HG02943 (cell line): ENCODE results near the gene SPINT2.
A peak's percentile ranks its signal among the peaks of the same experiment; 100 is the strongest.

ENCODE experiments used
- ATAC-seq: cut with Tn5 transposase; IDR thresholded peaks from one replicate; pipeline ENCODE4 v1.9.1; 2021; ENCODE audit warnings: mild to moderate bottlenecking, low read depth, moderate library complexity; ENCODE audit not compliant: unreplicated experiment

Gene SPINT2

DNA sequence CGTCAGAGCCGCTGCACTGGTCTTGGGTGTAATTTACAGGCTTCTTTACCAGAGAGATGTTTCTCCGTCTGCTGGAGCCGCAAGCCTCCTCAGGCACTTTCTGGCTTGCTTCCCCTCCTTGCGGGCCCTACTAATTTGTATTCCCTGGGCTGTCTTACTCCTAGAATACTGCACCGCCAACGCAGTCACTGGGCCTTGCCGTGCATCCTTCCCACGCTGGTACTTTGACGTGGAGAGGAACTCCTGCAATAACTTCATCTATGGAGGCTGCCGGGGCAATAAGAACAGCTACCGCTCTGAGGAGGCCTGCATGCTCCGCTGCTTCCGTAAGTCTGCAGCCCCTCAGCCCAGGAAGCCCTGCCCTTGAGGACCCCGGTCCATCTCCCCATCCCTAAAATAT lies 25.6 kb downstream of the SPINT2 start:
- ATAC-seq = no peak

DNA sequence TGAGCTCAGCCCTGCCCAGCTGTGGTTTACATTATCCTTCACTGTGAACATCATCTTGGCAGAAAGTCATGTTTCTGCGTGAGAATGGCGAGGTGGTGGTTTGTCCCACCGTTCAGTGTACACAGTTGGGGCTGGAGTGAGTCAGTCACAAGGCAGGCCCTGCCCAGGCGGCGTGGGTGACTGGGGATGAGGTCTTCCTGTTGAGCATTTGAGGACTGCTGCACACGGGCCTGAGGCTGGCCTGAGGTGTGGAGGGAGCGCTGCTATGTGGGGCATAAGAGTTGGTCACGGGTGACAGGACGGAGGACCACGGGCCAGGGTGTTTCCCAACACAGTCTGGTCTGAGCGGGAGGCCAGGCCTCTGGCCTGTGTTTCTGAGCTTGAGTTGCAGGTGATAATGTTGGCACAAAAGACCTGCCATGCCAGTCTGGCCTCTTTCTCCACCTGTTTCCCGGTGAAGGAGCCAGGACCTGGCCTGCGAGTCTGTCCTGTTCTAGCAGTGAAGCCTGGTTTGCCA lies 26.3 kb downstream of the SPINT2 start:
- no peak for ATAC-seq

DNA sequence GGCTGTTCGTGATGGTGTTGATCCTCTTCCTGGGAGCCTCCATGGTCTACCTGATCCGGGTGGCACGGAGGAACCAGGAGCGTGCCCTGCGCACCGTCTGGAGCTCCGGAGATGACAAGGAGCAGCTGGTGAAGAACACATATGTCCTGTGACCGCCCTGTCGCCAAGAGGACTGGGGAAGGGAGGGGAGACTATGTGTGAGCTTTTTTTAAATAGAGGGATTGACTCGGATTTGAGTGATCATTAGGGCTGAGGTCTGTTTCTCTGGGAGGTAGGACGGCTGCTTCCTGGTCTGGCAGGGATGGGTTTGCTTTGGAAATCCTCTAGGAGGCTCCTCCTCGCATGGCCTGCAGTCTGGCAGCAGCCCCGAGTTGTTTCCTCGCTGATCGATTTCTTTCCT lies 27.5 kb downstream of the SPINT2 start:
- no peak for ATAC-seq

DNA sequence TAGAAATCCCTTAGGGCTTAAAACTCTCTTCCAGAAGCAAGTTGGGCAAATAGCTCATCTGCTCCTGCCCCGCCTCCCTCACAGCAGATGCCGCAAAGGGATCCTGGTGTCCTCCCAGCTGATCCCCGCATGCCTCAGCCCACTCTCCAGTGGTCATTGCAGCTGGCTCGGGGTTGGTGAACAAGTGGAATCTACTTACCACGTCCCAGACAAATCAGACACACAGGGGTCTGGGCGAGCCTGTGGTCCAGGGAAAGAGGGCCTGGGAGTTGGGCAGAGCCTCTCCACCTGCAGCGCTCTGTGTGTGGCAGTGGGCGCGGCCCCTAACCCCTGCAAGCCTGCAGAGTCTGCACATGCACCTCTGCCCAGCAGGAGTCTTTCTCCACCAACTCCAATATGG lies 28.9 kb downstream of the SPINT2 start:
- no peak for ATAC-seq

DNA sequence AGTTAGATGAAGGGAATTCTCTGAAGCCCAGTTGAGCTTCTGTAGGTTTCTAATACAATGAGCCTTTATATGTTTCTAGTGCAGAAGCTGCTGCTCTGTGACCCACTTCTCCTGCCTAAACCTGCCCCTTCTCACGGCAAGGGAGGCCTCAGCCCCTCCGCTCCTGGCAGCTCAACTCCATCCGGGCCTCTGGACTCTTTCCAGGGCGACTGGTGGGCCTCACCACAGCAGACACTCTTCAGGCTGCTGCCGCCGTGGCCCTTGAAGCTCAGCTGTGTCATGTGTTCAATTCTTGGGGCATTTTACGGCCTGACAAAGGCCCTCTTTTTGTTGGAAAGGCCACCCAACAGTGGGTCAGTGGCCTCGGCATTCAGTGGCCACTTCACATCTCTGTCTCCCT lies 29.7 kb downstream of the SPINT2 start:
- no peak for ATAC-seq

DNA sequence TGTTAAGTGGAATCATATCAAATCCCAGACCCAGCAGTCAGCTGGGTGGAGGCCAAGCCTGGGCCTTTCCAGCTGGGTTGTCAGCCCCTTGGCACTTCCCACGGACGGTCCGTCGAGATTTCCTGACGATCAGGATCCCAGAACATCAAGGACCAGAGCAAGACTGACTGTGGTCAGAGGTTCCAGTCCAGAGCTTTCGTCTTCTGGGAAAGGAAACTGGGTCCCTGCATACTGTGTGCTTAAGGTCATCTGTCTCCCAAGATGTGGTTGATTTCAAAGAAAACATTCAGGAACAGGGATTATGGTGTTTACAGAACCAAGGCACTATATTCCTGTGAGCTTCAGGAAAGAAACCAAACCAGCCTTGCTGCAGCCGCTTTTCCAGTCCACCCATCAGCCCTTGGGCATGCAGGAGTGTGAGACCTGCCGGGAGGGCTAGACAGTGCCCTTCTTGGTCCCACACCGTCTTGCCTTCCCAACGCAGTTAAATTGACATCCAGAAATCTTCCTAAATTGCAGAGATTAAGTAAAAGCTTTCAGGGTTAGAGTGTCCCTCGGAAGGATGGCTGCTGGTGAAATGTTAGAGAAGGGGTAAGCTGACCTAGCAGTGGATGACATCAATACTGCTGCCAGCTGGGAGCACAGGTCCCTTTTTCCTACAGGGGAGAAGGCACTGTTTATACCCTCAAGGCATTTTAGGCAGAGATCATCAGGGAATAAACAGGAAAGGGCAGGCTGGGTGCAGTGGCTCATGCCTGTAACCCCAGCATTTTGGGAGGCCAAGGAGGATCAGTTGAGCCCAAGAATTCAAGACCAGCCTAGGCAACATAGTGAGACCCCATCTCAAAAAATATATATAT lies 34.7 kb downstream of the SPINT2 start:
- no peak for ATAC-seq

DNA sequence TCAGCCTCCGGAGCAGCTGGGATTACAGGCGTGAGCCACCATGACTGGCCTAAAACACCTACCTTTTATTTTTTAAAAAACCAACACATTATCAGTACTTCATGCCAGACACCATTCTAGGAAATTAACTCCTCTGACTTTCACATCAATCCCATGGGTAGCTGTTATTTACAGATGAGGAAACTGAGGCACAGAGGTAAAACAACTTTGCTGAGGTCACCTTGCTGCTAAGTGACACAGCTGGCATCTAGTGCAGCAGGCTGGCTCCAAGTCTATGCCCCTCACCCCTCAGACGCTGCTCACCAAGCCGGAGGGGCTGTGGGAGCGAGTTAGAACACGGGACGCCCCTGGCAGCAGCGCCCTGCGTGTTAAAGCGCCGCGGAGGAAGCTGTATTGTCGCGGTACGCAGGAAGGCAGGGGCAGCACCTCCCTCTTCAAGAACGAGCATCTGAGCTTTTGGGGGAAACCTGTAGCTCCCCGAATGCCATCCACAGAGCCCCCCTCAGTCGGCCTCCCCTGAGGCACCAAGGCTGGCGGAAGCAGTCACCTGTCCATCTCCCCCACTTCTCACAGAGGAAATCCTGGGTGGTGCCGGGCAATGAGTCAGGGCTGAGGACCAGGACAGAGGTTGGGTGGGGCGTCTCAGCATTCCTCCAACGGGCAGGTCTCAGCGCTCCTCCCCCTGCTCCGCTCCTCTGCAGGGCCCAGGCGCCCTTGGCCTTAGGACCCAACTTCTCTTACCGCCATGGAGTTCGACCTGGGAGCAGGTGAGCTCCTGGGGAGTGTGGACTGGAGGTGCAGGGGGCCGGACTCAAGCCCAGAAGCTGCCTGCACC lies 39.4 kb downstream of the SPINT2 start, which contains the start of gene C19orf33:
TSS of gene C19orf33 (plus strand) at position 735 of the 835 bp plus-strand sequence. CDS start at position 746, 11 bp downstream.
- no peak for ATAC-seq

DNA sequence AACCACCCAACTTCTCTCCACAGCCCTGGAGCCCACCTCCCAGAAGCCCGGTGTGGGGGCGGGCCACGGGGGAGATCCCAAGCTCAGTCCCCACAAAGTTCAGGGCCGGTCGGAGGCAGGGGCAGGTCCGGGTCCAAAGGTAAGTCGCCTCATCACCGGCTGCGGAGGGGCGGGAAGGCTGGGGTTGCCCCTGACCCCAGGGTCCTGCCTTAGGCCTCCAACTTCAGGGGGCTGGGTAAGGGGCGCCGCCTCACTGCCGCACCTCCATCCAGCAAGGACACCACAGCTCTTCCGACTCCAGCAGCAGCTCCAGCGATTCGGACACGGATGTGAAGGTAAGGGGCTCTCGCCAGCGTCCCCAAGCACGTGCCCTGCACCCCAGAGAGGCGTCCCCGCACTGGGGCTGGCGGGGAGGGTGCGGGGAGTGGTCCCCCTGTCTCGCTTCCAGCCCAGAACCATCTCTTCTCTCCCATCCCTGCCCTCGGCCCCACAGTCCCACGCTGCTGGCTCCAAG lies 40.0 kb downstream of the SPINT2 start:
- no peak for ATAC-seq

DNA sequence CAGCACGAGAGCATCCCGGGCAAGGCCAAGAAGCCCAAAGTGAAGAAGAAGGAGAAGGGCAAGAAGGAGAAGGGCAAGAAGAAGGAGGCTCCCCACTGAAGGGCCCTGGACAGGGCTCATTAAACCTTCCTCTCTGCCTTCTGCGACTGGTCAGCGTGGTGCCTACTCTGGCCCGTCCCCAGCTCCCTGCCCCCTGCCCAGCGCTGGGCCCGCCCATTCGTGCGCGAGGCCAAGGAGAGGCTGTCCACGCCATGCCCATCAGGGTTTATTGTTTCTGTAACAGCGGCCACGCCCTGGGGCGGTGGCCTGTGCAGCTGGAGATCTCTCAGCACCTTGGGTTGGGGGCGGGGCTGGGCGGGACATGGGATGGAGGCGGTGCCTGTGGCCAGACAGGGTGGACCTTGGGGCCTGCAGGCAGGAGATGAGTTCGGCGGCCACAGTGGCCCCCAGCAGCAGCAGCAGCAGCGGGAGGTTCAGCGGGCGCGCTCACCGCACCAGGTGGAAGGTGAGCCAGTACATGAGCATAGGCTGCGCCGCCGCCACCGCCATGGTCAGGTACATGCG lies 40.6 kb downstream of the SPINT2 start:
- no peak for ATAC-seq

DNA sequence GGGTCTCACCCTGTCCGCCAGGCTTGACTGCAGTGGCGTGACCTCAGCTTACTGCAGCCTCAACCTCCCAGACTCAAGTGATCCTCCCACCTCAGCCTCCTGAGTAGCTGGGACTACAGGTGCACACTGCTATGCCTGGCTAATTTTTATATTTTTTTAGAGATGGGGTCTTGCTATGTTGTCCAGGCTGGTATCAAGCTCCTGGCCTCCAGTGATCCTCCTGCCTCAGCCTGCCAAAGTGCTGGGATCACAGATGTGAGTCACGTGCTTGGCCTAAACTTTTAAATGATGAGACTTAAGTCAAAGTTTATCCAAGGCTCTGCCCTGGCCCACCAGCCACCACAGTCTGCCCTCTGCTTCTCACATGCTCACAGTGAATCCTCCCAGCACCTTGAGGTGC lies 41.9 kb downstream of the SPINT2 start:
- ATAC-seq = no peak

DNA sequence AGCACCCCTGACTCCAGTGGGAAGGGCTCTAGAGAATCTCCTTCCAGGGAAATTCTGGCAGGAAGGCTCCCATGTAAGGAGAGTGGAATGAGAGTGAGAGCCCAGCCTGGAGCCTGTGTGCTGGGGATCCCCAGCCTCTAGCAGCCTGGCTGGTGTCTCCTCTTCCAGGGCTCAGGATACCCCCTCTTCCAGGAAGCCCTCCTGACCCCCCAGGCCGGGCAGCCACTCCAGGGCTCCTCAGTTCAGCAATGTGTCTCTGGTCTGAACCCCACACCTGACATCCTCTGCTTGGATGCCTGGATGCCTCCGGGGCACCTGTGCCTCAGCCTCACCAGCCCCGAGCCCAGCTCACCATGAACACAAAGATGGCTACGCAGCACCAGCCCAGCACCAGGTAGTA lies 42.7 kb downstream of the SPINT2 start:
- ATAC-seq = no peak

DNA sequence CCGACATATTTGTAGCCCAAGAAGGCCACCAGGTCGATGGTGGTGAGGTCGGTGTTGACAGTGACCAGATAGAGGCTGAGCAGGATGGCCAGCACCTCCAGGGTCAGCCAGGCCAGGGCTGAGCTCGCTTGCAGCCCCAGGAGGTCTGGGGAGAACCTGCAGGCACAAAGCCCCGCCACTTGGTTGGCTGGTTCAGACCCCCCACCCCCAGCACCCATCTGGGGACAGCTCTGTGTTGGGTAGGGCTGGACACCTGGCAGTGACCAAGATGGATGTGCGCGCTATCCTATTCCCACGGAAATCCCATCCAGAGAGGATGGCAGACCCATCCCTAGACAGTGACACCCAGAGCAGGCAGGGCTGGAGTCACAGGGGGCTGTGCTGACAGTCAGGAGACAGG lies 43.2 kb downstream of the SPINT2 start:
- no peak for ATAC-seq

DNA sequence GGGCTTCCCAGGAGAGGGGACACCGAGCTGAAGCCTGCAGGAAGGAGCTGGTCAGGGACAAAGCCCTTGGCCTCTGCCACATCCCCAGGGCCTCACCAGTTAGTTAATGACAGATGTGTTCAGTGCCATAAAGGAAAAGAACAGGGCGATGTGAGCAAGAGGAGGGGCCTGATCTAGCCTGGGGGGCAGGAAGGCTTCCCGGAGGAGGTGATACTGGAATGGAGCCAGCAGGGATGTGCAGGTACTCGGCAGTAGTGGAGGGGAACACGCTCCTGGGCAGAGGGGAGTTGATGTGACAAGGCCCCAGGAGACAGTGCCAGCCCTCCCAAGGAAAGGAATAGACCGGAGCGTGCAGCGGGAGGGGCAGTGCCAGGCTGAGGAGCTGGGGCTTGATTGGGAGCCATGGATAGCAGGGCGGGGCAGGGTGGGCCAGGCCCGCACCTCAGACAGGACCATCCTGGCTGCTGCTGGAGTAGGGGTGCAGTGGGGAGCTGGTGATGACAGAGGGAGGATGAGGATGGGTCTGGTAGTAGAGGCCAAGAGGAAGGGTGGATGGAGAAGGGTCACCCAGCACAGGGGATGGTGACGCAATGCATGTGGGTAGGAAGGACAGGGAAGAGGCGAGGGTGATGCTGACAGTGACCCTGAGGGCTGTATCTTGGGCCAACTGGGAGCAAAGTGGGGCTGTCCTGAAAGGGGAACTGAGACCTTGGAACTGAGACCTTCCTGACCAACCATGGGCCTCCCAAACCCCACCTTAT lies 43.8 kb downstream of the SPINT2 start:
- ATAC-seq = no peak

DNA sequence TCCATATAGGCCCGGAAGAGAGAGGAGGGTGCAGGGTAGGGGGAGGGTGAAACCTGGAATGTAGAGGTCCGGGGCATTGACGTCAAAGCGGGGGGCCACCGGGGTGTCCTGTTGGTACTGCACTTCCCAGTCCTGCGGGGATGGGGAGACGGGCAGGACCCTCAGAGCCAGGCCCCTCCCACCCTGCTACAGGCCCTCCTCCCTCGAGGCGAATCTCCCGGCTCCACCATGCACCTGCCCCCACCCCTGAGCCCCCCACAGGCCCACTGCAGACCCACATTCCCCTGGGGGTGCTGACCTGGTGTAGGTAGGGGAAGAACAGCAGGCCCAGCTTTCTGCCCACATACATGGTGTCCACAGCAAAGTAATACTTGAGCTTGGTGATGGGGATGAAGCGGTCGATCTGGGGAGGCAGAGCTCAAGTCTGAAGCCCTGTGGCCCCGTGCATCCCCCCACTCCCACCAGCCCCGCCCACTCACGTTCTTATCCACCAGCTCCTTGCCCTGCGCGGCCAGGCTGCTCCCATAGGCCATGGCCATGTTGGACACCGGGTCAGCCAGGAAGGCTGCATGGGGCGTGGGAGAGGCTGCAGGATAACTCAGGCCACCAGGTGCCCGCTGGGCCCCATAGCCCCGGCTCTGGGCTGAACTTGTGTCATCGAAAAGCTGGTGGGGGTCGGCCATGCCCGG lies 44.7 kb downstream of the SPINT2 start:
- ATAC-seq = no peak

DNA sequence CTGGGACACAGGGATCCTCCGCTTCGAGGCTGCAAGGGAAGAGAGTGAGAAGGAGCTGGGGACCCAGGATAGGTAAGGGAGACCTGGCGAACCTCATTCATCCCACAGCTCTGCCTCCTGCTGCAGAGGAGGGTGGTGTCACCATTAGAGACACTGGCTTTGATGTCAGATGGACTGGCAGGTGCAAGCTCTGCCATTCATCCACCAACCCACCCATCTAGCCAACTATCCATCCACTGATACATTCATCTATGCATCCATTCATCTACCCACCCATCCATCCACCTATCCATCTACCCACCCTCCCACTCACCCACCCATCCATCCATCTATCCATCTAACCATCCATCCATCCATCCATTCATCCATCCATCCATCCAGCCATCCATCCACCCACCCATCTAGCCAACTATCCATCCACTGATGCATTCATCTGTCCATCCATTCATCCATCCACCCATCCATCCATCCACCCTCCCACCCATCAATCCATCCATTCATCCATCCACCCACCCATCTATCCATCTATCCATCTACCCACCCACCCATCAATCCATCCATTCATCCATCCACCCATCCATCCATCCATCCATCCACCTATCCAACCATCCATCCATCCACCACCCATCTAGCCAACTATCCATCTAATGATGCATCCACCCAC lies 45.4 kb downstream of the SPINT2 start:
- no peak for ATAC-seq

DNA sequence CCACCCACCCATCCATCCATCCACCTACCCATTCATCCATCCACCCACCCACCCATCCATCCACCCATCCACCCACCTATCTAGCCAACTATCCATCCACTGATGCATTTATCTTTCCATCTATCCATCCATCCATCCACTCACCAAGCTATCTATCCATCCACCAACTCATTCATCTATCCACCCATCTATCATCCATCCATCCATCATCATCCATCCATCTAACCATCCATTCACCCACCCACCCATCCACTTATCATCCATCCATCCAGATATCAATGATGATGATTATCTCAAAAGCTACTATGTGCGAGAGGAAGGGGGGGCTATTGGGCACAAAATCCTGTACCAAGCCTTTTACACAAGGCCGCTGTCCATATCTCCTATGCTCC lies 45.9 kb downstream of the SPINT2 start:
- ATAC-seq = no peak

DNA sequence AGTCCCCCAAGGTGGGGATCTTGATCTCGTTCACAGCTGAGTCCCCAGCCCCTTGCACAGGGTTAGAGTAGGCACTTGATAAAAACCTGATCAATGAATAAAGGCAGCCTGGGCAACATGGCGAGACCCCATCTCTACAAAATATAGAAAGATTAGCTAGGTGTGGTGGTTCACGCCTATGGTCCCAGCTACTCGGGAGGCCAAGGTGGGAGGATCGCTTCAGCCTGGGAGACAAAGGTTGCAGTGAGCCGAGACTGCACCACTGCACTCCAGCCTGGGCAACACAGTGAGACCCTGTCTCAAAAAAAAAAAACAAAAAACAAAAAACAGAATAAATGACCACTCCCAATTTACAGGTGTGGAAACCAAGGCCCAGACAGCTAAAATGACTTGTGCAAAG lies 46.6 kb downstream of the SPINT2 start:
- ATAC-seq = no peak

DNA sequence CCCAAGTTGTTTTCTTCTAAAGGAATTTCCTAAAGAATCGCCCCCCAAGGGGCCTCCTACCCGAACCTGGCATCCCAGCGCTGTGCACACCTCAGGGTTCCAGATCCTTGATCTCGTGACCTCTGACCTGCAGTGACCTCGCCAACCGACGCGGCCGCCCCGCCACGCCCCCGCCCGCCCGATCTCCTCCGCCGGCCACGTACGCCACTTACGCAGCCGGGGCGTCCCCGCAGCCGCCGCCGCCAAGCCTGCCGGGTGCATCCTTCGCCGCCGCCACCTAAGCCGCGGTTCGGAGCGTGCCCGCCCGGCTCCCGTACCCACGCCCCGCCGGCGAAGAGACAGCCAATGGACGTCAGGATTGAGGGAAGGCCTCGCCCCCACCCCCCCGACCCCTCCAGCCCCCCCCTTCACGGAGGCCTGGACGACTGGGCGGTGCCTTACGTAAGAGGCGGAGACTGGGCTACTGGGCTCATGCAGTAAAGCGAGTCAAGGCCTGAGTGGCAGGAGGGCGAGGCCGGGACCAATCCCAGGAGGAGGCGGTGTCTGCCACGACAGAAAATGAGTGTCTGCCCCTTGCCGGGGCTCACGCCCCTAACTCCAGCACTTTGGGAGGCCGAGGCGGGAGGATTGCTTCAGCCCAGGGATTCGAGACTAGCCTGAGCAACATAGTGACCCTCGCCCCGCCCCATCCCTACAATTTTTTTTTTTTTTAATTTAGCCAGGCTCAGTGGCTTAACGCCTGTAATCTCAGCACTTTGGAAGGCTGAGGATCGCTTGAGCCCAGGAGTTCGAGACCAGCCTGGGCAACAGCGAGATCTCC lies 51.5 kb downstream of the SPINT2 start, which contains the start of gene YIF1B:
TSS of gene YIF1B (minus strand) at position 291 of the 820 bp plus-strand sequence. CDS start at position 261, 30 bp downstream.
- peak; percentile 83 for ATAC-seq
